Measurements from ENCODE around the gene CLCNKB.
"Not testable (repeated sequence)": the region's sequence is repeated elsewhere in the genome, so short reads cannot be mapped to it uniquely, and the experiment has no call there.

- TF ChIP-seq BRCA1 (CRISPR knock-in tag; IDR thresholded peaks at IDR 0.05); CTCF (CRISPR knock-in tag; IDR thresholded peaks at IDR 0.05); ZSCAN9 (CRISPR knock-in tag; IDR thresholded peaks at IDR 0.05; ENCODE audit: borderline replicate concordance); ZBTB7B (CRISPR knock-in tag; IDR thresholded peaks at IDR 0.05); MED8 (CRISPR knock-in tag; IDR thresholded peaks at IDR 0.05; ENCODE audit: insufficient replicate concordance); NPAS2 (CRISPR knock-in tag; IDR thresholded peaks at IDR 0.05; ENCODE audit: borderline replicate concordance); EZH2 (conservative IDR thresholded peaks at IDR 0.05; ENCODE audit: low read depth, low read length); BCL3 (CRISPR knock-in tag; IDR thresholded peaks at IDR 0.05); GTF2F1 (IDR thresholded peaks at IDR 0.05; ENCODE audit: low read length); SIX1 (CRISPR knock-in tag; IDR thresholded peaks at IDR 0.05; ENCODE audit: borderline replicate concordance); POLR2AphosphoS5 (IDR thresholded peaks at IDR 0.05; ENCODE audit: low read depth, low read length); CC2D1A (CRISPR knock-in tag; IDR thresholded peaks at IDR 0.05): not testable (repeated sequence)
Measured at GRCh38 chr1:16051949-16052348, 8.4 kb downstream of the CLCNKB start.

Data from HepG2 (cell line).